A549 treated with Hydrocortisone at 1 μM for 4 hours (cell line): ENCODE results near the gene AQP9. TPM values are rescaled to one million over a fixed set of nuclear protein-coding genes. Genes with fewer than 3 reads are reported as not detected.

ENCODE experiments used
- total RNA-seq: library from RNA; stranded (reverse); fragments of 200-300 nt; extraction: Qiagen RNA extraction; gene quantifications from 5 replicates; pipeline ENCODE4 v1.2.3, GENCODE V29; 2022

Gene AQP9
- total RNA-seq: 0.05 to 0.07 TPM (median 0.07 TPM) in 3 of 5 replicates, not detected in the others

GRCh38 chr15:58138106-58138505, at the start of gene AQP9:
Gene AQP9, plus strand, starts transcription at chr15:58138381. Its CDS starts 185 bp downstream, at chr15:58138566.

Other genes with a start within 250 kb of the AQP9 start
- gene ALDH1A2, start 72.7 kb upstream of the AQP9 start, total RNA-seq: 0.24 to 1.1 TPM (median 0.62 TPM) in 4 of 5 replicates, not detected in the other